ENCODE measurements around the gene SUSD4.
A peak's percentile ranks its signal among the peaks of the same experiment; 100 is the strongest.

The SUSD4 gene

DNA sequence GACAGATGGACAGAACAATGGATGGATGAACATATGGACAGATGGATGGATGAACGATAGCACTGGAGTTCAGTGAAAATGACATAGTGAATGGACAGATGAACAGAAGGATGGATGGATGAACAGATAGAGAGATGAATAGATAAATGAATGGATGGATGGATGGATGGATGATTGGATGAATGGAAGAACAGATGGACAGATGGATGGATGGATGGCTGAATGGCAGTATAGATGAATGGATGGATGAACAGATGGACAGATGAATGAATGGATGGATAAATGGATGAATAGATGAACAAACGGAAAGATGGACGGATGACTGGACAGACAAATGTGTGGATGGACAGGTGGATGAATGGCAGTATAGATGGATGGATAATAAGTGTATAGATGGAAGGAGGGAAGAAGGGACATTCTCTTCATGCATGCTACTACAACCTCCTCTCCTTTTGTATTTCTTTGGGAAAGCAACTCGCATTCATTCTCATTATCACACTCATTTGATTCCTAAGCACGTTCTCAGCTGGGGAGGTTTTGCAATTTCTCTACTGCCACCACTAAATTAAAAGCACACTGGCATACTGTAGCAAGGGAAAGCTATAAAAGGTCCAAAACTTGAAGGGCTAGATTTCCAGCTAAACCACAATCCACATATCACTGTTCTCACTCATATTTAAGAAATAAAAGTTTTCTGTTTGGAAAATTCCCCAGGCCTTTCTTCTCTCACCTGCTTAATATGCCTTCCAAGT is 34.1 kb downstream of the SUSD4 start:
- no peak for DNase-seq (ENCODE audit: low read depth)

DNA sequence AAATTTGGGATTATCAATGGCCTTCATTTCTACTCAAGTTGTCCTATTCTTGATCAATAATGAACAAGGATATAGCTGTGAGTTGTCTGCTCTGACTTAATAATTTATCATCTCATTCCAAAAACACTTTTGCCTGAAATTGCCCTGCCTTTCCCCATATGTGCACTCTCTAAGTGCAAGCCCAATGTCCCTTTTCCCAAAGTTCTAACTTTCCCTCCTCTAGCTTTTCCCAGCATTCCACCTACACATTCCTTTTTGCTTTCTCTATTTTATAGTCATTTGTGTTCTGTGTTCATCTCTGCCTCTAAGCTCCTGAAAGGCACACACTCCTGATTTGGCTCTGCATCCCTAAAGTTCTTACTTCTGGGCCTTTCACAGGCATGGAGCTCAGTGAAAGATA is 34.7 kb downstream of the SUSD4 start:
- no peak for DNase-seq (ENCODE audit: low read depth)

DNA sequence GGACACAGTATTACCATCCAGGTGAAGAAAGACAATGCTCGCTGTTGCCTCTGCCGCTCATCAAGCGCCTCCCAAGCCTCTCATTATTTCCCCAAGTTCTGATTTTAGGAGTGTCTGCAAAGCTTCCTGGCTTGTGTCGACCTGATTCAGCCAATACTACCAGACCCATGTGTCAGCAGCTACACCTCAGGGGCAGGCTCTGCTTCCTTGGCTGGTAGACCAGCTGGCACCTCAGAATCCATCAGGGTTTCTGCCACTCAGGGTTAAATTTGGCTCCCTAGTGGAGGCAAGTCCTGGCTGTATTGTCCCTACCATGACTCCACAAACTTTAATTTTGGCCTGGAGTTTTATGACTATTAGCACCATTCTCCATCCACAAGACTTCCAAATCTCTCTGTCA is 35.4 kb downstream of the SUSD4 start:
- no peak for DNase-seq (ENCODE audit: low read depth)

DNA sequence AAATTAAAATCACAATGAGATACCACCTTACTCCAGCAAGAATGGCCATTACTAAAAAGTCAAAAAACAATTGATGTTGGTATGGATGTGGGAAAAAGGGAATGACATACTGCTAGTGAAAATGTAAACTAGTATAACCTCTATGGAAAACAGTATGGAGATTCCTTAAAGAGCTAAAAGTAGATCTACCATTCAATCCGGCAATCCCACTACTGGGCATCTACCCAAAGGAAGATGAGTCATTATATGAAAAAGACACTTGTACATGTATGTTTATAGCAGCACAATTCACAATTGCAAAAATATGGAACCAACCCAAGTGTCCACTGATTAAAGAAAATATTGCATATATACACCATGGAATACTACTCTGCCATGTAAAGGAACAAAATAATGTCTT is 37.2 kb downstream of the SUSD4 start:
- no peak for DNase-seq (ENCODE audit: low read depth)

DNA sequence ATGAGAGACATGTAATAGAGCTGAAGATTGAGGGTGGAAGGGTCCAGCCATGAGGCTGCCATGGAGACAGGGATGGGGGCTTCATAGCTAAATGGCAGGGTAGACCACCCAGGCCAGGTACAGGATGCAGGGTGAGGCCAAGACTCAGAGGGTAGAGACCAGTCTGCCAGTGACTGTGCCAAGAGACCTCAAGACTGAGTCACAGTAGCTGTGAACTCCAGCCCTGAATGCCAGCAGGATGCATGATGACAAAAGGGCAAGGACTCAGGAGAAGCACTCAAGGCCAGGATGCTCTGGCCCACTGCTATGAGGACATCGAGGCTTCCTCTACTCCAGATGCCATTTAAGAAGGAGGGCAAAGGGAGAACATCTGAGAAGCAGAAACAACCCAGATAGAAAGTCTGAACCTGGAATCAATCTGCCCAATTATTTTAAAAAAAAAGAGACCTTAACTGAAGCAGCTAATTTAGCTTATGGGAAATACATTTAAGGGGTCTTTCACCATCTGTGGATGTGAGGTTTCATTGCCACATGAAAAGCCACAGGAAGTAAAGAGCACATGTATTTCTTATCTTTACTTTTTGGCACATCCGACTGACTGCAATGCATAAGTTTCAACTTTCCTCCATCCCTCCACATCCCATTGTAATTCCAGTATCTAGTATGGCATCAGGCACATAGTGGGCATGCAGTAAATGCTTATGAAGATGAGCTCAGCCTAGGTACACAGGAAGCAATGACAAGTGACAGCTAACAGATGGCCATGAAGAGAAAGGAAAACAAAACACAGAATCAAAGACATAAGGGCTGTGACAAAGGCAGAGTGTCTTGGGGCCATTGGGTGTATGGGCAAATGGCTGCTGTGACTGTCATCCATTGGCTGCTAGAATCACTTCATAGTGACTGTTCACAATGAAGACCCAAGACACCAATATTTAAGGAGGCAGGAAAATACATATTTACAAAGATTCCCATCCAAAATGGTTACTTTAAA is 40.2 kb downstream of the SUSD4 start:
- DNase-seq (ENCODE audit: low read depth), result no peak

DNA sequence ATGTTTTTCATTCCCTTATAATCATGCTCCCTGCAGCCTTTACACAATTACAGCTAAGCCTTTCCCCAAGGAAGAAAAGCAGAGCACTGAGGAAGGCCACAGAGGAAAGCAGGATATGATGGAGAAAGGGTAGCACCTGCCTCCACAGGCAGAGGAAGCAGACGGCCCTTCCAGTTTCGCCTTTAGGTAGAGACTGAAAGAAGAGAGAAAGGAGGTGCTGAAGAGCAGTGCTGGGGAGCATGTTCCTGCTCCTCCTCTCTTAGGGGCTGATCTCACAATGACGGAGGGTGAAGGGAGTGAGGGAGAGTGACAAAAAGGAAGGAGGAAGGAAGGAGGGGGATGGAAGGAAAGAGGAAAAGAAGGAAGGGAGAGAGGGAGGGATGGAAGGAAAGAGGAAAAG is 41.1 kb downstream of the SUSD4 start:
- no peak for DNase-seq (ENCODE audit: low read depth)

DNA sequence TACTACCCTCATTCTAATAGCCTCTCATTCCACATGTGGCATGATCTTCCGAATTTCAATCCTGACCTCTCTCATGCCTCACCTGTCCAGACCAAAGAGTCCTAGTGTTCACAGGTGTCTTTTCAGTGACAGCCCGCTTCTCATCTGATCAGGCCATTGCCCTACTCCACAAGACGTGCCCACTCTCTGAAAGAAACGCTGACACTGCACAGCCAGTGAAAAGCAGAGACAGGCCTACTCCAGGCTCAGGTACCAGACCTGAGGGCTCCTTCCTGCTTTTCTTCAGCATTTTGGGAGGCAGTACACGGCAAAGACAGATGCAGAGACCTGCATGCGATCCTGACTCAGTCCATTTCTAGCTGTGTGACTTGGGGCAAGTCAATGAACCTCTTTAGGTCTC is 43.0 kb downstream of the SUSD4 start:
- no peak for DNase-seq (ENCODE audit: low read depth)

DNA sequence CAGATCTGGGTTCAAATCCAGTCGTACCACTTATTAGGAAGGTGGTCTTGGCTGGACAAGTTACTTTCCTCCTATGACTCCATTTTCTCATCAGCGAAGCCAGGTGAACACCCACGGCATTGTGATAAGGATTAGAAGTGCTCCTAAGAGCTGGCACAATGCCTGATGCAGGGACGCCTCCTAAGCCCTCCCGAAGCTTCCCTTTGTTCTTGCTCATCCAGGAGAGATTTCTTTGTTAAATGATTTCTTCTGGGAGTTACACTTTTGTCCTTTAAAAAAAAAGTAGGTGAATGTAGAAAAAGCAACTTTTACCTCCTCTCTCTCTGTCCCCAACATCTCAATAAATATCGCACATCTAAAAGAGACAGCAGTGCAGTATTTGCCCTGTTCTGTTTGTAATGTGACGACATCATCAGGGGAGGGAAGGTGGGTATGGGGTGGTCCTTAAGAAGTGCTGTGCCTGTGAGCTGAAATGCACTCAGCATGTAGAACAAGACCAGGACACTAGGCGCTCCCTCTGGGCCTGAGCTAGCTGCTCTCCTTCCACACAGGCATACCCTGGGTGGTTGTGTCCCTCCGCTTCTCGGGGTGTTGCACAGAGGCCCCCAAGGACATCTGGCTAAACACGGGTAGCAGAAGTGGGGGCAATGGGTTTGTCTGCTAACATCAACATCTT is 43.9 kb downstream of the SUSD4 start:
- no peak for DNase-seq (ENCODE audit: low read depth)

DNA sequence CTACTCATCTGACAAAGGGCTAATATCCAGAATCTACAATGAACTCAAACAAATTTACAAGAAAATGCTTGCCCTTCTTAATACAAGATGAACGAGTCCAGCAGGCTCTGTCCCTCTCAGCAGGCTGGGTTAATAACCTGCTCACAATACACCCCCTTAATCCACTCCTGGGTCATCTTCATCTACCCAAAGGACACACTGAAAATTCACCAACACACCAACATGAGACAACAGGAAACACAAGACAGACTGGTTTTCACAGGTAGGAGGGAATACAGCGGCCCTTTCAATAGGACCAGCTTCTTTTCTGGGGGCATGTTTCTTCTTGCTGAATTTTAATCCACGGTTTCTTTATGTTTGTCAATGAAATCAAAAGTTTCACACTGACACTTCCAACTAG is 44.6 kb downstream of the SUSD4 start:
- no peak for DNase-seq (ENCODE audit: low read depth)

DNA sequence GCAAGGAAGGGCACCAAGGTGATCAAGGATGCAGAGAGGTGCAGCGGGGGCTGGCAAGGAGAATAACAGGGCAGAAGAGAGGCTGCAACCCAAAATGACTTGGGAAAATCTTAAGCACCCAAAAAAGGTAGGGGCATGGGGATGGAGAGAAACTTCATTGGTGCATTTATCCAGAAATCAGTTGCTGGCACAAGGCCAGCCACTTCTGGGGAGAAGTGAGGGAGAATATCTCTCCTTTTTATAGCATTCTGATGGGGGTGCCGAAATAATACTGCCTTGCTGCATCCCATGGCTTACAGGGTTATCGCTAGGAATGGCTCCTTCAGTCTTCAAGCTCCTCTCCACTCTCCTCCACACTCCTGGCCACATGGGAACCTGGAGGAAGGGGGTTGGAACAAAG is 47.9 kb downstream of the SUSD4 start:
- DNase-seq (ENCODE audit: low read depth), result no peak

DNA sequence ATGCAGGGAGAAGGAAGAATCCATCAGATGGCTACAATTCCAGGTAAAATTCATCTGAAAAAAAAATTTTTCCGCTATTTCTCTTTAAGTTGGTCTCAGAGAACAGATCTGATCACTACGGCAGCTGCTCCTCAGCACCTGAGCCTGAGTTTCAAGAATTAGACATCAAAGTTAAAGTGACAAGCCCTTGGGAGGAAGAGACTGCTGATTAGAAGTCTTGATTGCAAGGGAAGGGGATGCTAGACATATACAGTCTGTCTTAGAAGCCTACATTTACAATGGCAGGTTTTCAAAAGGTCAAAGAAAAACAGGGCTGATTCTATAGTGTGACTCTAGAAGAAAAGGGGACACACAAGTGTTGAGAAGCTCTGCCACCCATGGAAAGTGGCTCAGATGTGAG is 48.3 kb downstream of the SUSD4 start:
- no peak for DNase-seq (ENCODE audit: low read depth)

DNA sequence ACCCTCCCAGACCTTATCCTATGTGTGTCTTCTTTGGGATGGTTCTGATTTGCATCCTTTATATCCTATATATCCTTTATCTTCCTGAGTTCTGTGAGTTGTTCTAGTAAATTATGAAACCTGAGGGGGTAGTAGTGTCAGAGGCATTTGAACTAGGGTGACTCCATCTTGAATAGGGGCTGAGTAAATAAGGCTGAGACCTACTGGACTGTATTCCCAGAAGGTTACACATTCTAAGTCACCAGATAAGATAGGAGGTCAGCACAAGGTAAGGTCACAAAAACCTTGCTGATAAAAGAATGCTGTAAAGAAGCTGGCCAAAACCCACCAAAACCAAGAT is 50.6 kb downstream of the SUSD4 start:
- DNase-seq (ENCODE audit: low read depth), result no peak

DNA sequence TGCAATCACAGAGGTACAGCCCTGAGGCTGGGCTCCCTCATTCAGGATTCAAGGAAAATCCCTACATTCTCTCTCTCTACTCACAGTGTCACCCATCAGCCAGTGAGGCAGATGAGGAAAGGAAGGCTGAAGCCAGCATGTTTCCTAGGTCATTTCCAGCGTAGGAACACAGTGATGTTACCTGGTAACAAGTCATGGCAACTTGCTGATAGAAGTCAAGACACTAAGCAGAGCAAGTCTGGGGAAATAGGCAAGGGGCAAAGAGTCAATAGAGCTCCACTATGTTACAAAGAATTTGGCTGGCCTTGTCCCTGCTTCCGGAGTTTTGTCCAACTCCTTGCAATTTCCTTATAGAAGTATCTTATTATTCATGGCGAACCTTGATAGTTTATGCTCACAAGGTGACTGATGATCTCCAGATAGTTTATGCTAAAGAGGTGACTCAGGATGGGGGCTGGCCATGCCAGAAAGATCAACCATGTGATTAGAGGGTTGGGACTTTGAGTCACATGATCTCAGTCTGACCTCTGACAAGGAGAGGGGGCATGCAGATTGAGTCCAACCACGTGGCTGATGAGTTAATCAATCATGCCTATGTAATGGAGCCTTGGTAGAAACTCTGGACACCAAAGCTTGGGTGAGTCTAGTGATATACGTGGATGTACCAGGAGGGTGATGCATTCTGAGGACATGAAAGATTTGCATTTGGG is 51.1 kb downstream of the SUSD4 start:
- no peak for DNase-seq (ENCODE audit: low read depth)

DNA sequence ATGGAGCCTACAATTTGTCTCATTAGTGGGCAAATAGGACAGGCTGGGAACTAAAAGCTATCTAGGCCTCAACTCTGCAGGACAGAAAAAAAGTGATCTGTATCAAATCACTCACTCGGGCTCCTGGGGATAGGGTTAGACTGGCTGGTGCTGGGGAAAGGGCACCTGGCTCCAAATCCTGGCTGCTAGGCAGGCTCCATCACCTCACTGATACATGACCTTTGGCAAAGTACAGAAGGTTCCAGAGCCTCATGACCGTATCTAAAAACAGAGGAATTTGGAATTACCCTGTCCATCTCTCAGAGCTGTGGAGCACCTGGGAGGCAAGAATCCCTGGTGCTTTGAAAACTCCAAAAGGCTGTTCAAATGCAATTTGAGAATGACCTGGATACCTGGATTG is 51.7 kb downstream of the SUSD4 start:
- DNase-seq (ENCODE audit: low read depth), result no peak

DNA sequence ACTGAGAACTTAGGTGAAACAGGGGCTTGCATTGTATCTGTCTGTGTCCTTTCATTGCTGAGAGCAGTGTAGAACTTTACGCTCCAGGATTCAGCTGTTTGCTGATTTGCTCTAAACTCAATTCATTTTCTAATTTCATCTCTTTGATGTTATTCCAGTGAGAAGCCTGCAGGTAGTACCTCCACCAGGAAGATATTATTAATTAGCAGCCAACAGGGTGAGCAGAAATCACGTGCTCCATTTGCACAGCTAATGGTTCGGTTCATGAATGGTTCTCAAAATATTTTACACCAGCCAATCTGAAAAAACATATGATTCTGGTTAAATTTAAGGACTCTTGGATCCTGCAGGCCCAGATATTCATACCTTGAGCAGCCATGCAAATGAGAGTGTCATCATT is 52.1 kb downstream of the SUSD4 start:
- no peak for DNase-seq (ENCODE audit: low read depth)

DNA sequence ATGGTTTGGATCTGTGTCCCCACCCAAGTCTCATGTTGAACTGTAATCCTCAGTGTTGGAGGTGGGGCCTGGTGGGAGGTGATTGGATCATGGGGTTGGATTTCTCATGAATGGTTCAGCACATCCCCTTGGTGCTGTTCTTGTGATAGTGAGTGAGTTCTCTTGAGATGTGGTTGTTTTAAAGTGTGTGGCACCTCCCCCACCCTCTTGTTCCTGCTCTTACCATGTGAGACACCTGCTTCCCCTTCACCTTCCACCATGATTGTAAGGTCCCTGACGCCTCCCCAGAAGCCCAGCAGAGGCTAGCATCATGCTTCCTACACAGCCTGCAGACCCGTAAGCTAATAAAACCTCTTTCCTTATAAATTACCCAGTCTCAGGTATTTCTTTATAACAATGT is 55.8 kb downstream of the SUSD4 start:
- DNase-seq (ENCODE audit: low read depth), result no peak

DNA sequence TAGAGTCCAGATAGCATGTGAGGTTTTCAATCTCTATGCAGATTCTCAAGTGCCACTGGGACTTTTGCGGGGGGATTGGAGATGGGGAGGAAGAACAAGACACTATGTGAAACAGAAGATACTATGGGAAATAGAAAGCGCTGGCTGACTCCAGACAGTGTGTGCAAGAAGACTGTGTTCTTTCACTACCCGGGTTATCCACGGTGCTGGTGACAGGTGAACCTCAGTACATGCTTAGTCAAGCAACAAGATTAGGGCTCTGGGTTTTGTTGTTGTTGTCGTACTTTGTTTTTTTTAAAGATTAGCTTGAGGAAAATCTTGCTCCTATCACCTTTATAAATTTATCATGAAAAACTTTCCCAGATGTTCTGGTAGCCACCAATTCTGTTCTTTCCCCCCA is 56.4 kb downstream of the SUSD4 start:
- no peak for DNase-seq (ENCODE audit: low read depth)

DNA sequence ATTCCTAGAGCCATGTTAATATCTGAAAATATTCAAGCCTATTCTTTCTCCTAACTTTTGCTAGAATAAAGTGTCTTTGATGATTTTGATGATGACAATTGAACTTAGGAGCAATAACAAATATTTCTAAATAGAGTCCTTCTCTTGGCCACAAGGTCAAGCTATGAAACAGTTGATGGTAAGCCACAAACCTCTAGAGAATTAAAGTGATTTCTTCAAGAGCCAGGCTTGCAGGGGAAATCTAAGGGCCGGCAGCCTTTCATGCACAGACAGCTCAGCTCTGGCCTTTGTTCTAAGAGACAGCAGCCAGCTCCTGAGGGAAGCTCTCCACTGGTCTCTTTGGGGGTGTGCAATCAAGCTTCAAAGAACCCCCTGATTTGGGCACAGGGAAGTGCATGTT is 59.0 kb downstream of the SUSD4 start:
- no peak for DNase-seq (ENCODE audit: low read depth)

DNA sequence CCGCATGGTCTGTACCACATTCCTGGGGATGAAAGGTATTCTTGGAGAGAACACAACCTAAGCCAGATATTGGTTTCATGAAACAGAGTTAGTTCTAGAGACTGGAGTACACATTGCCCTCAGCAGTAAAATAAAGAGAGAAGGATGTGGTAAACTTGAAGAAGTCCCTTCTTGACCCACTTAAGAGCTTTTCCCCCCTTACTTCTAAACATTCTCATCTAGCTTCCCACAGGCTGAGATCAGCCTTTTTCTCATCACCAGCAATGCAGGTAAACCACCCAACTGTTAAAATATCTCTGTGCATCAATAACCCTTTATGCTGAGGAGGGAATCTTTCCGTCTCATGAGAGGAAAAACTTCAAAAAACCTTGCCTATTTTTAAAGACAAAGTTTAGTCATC is 62.6 kb downstream of the SUSD4 start:
- no peak for DNase-seq (ENCODE audit: low read depth)

DNA sequence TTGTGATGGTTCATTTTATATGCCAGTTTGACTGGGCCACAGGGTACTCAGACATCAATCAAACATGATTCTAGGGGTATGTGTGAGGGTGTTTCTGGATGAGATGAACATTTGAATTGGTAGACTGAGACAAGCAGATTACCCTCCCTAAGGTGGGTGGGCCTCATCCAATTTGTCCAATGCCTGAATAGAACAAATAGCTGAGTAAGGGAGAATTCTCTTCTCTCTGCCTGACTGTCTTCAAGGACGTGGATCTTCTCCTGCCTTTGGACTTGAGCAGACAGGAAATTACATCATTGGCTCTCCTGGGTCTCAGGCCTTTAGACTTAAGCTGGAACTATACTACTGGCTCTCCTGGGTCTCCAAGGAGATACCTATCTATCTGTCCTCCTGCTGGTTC is 64.4 kb downstream of the SUSD4 start:
- no peak for DNase-seq (ENCODE audit: low read depth)

DNA sequence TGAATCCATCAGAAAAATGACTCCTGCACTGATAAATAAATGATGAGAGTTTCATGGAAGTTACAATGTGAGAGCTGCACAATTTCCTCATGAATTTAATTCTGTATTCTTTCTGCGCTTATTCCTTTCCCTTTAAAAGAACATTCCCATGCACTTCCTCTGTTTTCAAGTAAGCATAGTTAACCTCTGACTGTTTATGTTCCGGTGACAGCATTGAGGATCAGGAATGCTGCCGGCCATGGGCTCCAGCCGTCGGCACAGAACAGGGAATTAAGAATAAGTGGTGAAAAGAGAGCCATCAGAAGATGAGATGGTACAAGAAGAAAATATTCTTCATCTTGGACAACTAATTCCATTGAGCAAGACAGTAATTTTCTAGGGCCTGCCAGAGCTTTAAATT is 65.3 kb downstream of the SUSD4 start:
- peak; percentile 4 for DNase-seq (ENCODE audit: low read depth)

DNA sequence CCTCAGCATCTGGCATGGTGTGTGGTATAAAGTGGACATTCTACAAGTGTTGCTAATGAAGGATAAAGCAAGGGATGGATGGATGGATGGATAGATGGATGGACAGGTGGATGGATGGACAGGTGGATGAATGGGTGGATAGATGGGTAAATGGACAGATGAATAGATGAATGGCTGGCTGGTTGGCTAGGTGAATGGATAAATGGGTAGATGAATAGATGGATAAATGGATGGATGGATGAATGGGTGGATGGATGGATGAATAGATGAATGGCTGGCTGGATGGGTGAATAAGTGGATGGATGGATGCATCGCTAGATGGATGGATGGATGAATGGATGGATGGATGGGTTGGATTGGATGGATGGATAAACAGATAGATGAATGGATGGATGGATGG is 66.2 kb downstream of the SUSD4 start:
- no peak for DNase-seq (ENCODE audit: low read depth)

Data from non-pigmented ciliary epithelial cell (primary cell).